Epidermal melanocyte (primary cell): Measurements from ENCODE around the gene C1R.

Experiments
- DNase-seq: peaks from one replicate; pipeline ENCODE4 v3.0.0; 2011; ENCODE audit warnings: low spot score; ENCODE audit not compliant: insufficient read length

C1R gene

GRCh38 chr12:7092229-7092985 lies at the start of gene C1R:
Gene C1R (minus strand): TSS chr12:7092445. CDS start chr12:7092388, 57 bp downstream.
- peak; percentile 64 for DNase-seq

- DNase-seq = no peak
Observed at GRCh38 chr12:7141351-7142005, 49.2 kb upstream of the C1R start.

GRCh38 chr12:7139200-7139599 lies 47.0 kb upstream of the C1R start:
- DNase-seq = no peak

GRCh38 chr12:7137908-7138307 lies 45.7 kb upstream of the C1R start:
- no peak for DNase-seq

GRCh38 chr12:7136676-7137075 lies 44.4 kb upstream of the C1R start:
- DNase-seq = no peak

- no peak for DNase-seq
Observed at GRCh38 chr12:7136071-7136470, 43.8 kb upstream of the C1R start.

GRCh38 chr12:7134396-7135166 lies 42.3 kb upstream of the C1R start:
- DNase-seq = no peak

GRCh38 chr12:7131502-7131866 lies 39.2 kb upstream of the C1R start:
- no peak for DNase-seq

- peak; percentile 27 for DNase-seq
Observed at GRCh38 chr12:7130701-7131501, 38.7 kb upstream of the C1R start.

GRCh38 chr12:7129872-7130691 lies 37.8 kb upstream of the C1R start, which contains the start of gene CLSTN3:
Gene CLSTN3 (plus strand): TSS chr12:7130371. CDS start chr12:7130649, 278 bp downstream.
- peak; percentile 92 for DNase-seq

- no peak for DNase-seq
Observed at GRCh38 chr12:7129287-7129871, 37.1 kb upstream of the C1R start.

GRCh38 chr12:7128681-7129286 lies 36.5 kb upstream of the C1R start, which contains the start of gene RBP5:
Gene RBP5 (minus strand): TSS chr12:7128889. CDS start chr12:7128775, 114 bp downstream.
- DNase-seq = no peak

GRCh38 chr12:7127916-7128626 lies 35.8 kb upstream of the C1R start:
- no peak for DNase-seq

GRCh38 chr12:7125632-7126227 lies 33.5 kb upstream of the C1R start:
- DNase-seq = no peak

GRCh38 chr12:7123806-7124522 lies 31.7 kb upstream of the C1R start:
- no peak for DNase-seq

- DNase-seq = no peak
Observed at GRCh38 chr12:7122811-7123769, 30.8 kb upstream of the C1R start.

- no peak for DNase-seq
Observed at GRCh38 chr12:7121324-7121723, 29.1 kb upstream of the C1R start.
